HepG2 (cell line): Measurements from ENCODE around the gene SERTM2. TPM values are rescaled to one million over a fixed set of nuclear protein-coding genes. Genes with fewer than 3 reads are reported as not detected.

ENCODE experiments used
- ATAC-seq: fragments of 200-7000 bp; cut with Tn5 transposase; 3 replicates; pipeline ENCODE4 v1.9.1; 2020; ENCODE audit warnings: mild to moderate bottlenecking, moderate library complexity
- BruUV-seq: library from RNA; stranded (reverse); fragments of 400-500 nt; replicated peaks from 2 replicates; lab custom pipeline; 2021; lab: Mats Ljungman, UMichigan
- CTCF ChIA-PET: fragments of 300-600 bp; formaldehyde crosslinking; extraction: SDS; loops from one replicate; lab custom pipeline; 2021; ENCODE audit warnings: low total read pairs, inconsistent platforms, low intra/inter-chr PET ratio; lab: Yijun Ruan, JAX
- POLR2A ChIA-PET: fragments of 350-600 bp; sonication (Branson Sonifier 250); formaldehyde crosslinking; loops from one replicate; lab custom pipeline; 2020; ENCODE audit warnings: antibody characterized with exemption, inconsistent platforms; lab: Yijun Ruan, JAX
- DNase-seq: peaks from one replicate; pipeline ENCODE4 v3.0.0-alpha.2; 2015; ENCODE audit warnings: low spot score
- FAIRE-seq: peaks from 3 replicates; lab custom pipeline; 2011; peaks lifted over from hg19 to GRCh38; lab: Jason Lieb, UNC
- H2AFZ ChIP-seq: one replicate; pipeline ENCODE4 v1.6.1; 2011; ENCODE audit warnings: low read length, inconsistent platforms
- H3K27ac ChIP-seq: fragments of 300-600 bp; 3 replicates; pipeline ENCODE4 v1.8.0; 2011; ENCODE audit warnings: mixed run types, mild to moderate bottlenecking, mixed read lengths, low read length, inconsistent platforms; ENCODE audit not compliant: insufficient read depth; ENCODE audit errors: extremely low read length
- H3K27me3 ChIP-seq, 2 experiments: fragments of 200-600 bp in 1 of 2; 2 replicates in 1 of 2; 3 replicates in 1 of 2; pipeline versions ENCODE4 v1.6.0 to v1.8.0; 2011; ENCODE audit warnings: low read length in 2 of 2, mild to moderate bottlenecking in 2 of 2, moderate library complexity in 2 of 2, inconsistent platforms in 1 of 2; ENCODE audit not compliant: insufficient read depth in 2 of 2, control insufficient read depth in 1 of 2
- H3K36me3 ChIP-seq, 2 experiments: fragments of 200-600 bp in 1 of 2; replicated peaks in 1 of 2; 2 replicates in 1 of 2; 3 replicates in 1 of 2; pipeline versions ENCODE4 v1.5.1 to v1.8.0; 2011; ENCODE audit warnings: low read length in 2 of 2, inconsistent platforms in 1 of 2; ENCODE audit not compliant: insufficient read depth in 2 of 2, control insufficient read depth in 1 of 2
- H3K4me1 ChIP-seq: 2 replicates; pipeline ENCODE4 v1.5.1; 2012; ENCODE audit warnings: low read length, inconsistent platforms; ENCODE audit not compliant: insufficient read depth
- H3K4me2 ChIP-seq: 2 replicates; pipeline ENCODE4 v1.6.0; 2011; ENCODE audit warnings: low read depth, low read length, inconsistent platforms
- H3K4me3 ChIP-seq, 3 experiments: fragments of 200-600 bp in 1 of 3; sonication (generic), shearing (Covaris generic) in 1 of 3; replicated peaks in 1 of 3; 2 replicates each; pipeline ENCODE4 v1.5.1; 2011 to 2016; ENCODE audit warnings: low read length in 3 of 3, inconsistent platforms in 2 of 3, low read depth in 2 of 3, mild to moderate bottlenecking in 2 of 3, control low read depth in 1 of 3, mixed read lengths in 1 of 3; ENCODE audit not compliant: insufficient read depth in 1 of 3
- H3K79me2 ChIP-seq: one replicate; pipeline ENCODE4 v1.6.1; 2011; ENCODE audit warnings: low read length, inconsistent platforms; ENCODE audit not compliant: insufficient read depth
- H3K9ac ChIP-seq: 2 replicates; pipeline ENCODE4 v1.6.0; 2011; ENCODE audit warnings: mild to moderate bottlenecking, low read depth, low read length, inconsistent platforms; ENCODE audit not compliant: insufficient read depth
- H3K9me3 ChIP-seq: 2 replicates; pipeline ENCODE4 v1.5.1; 2012; ENCODE audit warnings: mild to moderate bottlenecking, low read length
- H4K20me1 ChIP-seq: 2 replicates; pipeline ENCODE4 v1.6.0; 2011; ENCODE audit warnings: inconsistent platforms, mild to moderate bottlenecking, low read length, moderate library complexity; ENCODE audit not compliant: insufficient read depth
- ARNT ChIP-seq: fragments of 450-650 bp; IDR thresholded peaks from 2 replicates; pipeline ENCODE4 v1.6.1; 2017
- ASH2L ChIP-seq: fragments of 300-600, 200-600 bp; sonication (generic); IDR thresholded peaks from 2 replicates; pipeline ENCODE4 v1.7.0; 2017; ENCODE audit warnings: low read depth, mild to moderate bottlenecking, moderate library complexity, mixed read lengths, low read length; ENCODE audit not compliant: insufficient read length
- DBP ChIP-seq: sonication (generic); formaldehyde crosslinking; IDR thresholded peaks from 2 replicates; pipeline ENCODE4 v1.4.0; 2020; ENCODE audit warnings: missing genetic modification reagents; ENCODE audit errors: not compliant biosample characterization
- DRAP1 ChIP-seq: IDR thresholded peaks from 2 replicates; pipeline ENCODE4 v1.6.1; 2016; ENCODE audit warnings: missing genetic modification reagents, missing compliant biosample characterization
- JUND ChIP-seq: sonication (generic); formaldehyde crosslinking; IDR thresholded peaks from 2 replicates; pipeline ENCODE4 v1.8.0; 2022; ENCODE audit warnings: mild to moderate bottlenecking, missing genetic modification reagents
- MAX ChIP-seq: IDR thresholded peaks from 2 replicates; pipeline ENCODE4 v1.6.1; 2012; ENCODE audit warnings: inconsistent platforms
- PAX8 ChIP-seq: sonication (generic); formaldehyde crosslinking; IDR thresholded peaks from 2 replicates; pipeline ENCODE4 v1.8.0; 2022; ENCODE audit warnings: mild to moderate bottlenecking, missing genetic modification reagents, borderline replicate concordance
- PPARG ChIP-seq: conservative IDR thresholded peaks from 2 replicates; pipeline ENCODE4 v1.6.1; 2016; ENCODE audit warnings: missing biosample characterization, missing genetic modification reagents
- RBM39 ChIP-seq: fragments of 200-400 bp; formaldehyde crosslinking; IDR thresholded peaks from one replicate; pipeline ENCODE4 v1.6.1; 2018; ENCODE audit warnings: antibody characterized with exemption, mild to moderate bottlenecking, low read depth, low read length; ENCODE audit not compliant: poor library complexity, severe bottlenecking
- REPIN1 ChIP-seq: sonication (generic); formaldehyde crosslinking; IDR thresholded peaks from 2 replicates; pipeline ENCODE4 v1.8.0; 2022; ENCODE audit warnings: missing genetic modification reagents, low read depth, mild to moderate bottlenecking, borderline replicate concordance
- RORA ChIP-seq: sonication (generic); formaldehyde crosslinking; IDR thresholded peaks from 2 replicates; pipeline ENCODE4 v1.5.0; 2020; ENCODE audit warnings: mild to moderate bottlenecking, missing genetic modification reagents, moderate library complexity
- USF2 ChIP-seq, 2 experiments: sonication (generic) in 1 of 2; formaldehyde crosslinking in 1 of 2; IDR thresholded peaks; 2 replicates each; pipeline versions ENCODE4 v1.5.1 to v1.6.1; 2011 to 2020; ENCODE audit warnings: borderline replicate concordance in 1 of 2, low read depth in 1 of 2, low read length in 1 of 2, mild to moderate bottlenecking in 1 of 2, missing genetic modification reagents in 1 of 2, moderate library complexity in 1 of 2
- ZBTB42 ChIP-seq: sonication (generic); formaldehyde crosslinking; IDR thresholded peaks from 2 replicates; pipeline ENCODE4 v1.5.0; 2020; ENCODE audit warnings: mild to moderate bottlenecking, missing genetic modification reagents
- ZFP36 ChIP-seq: fragments of 150-350 bp; IDR thresholded peaks from 2 replicates; pipeline ENCODE4 v1.6.1; 2018; ENCODE audit warnings: borderline replicate concordance, low read length, low read depth; ENCODE audit not compliant: partially characterized antibody
- ZNF550 ChIP-seq: sonication (generic); formaldehyde crosslinking; IDR thresholded peaks from 2 replicates; pipeline ENCODE4 v1.4.0; 2020; ENCODE audit warnings: mild to moderate bottlenecking, missing genetic modification reagents, borderline replicate concordance
- ZNF775 ChIP-seq: sonication (generic); formaldehyde crosslinking; IDR thresholded peaks from 2 replicates; pipeline ENCODE4 v1.4.0; 2020; ENCODE audit warnings: missing genetic modification reagents, mild to moderate bottlenecking, moderate library complexity, borderline replicate concordance
- WGBS: methylation state at CpG from one replicate; pipeline ENCODE4 v1.1.6; 2017; ENCODE audit warnings: low lambda C conversion rate; 5-methylcytosine and 5-hydroxymethylcytosine counted together
- in situ Hi-C: cut with HindIII; loops from 2 replicates; pipeline ENCODE4 v1.10.0; 2017; ENCODE audit warnings: low pct_unique_long_range_greater_than_20kb; ENCODE audit not compliant: extremely low pct_ligation_motif_present
- intact Hi-C: fragments of 100-400 bp; cut with micrococcal nuclease; formaldehyde crosslinking; loops from one replicate; pipeline ENCODE4 v1.10.0; 2022; ENCODE audit not compliant: unreplicated experiment
- polyA plus RNA-seq, 8 experiments: library from polyadenylated mRNA; depleted of rRNA in 3 of 8; stranded (reverse) in 7 of 8; unstranded in 1 of 8; fragments of >200 nt; fragmentation: Illumina TruSeq in 4 of 8; extraction: Trizol in 4 of 8; gene quantifications; 2 replicates each; pipeline versions ENCODE4 v1.2.1 to v1.2.3, GENCODE V29; 2011 to 2016; ENCODE audit warnings: low read depth in 4 of 8, missing spikeins in 1 of 8, mixed read lengths in 1 of 8; ENCODE audit not compliant: insufficient read depth in 1 of 8
- total RNA-seq, 5 experiments: library from RNA; depleted of rRNA; stranded (reverse); fragments of >200 nt; fragmentation: Illumina TruSeq; extraction: Trizol; gene quantifications; 2 replicates each; pipeline ENCODE4 v1.2.3, GENCODE V29; 2016; ENCODE audit warnings: low read depth in 1 of 5
- TF ChIP-seq, protein P1 (sequence below): sonication (generic); formaldehyde crosslinking; IDR thresholded peaks from 2 replicates; pipeline ENCODE4 v1.4.0; 2020; ENCODE audit warnings: missing genetic modification reagents

The SERTM2 gene
- total and polyA plus RNA-seq, 2 of the 13 experiments (the other 11 are each of a cell fraction or from before 2014, with no cell fraction given), result not detected

- TF ChIP-seq ZNF550 (no peak), DBP (CRISPR knock-in tag) (no peak), DRAP1 (CRISPR knock-in tag) (no peak), RBM39 (no peak), JUND (CRISPR knock-in tag) (no peak)
- TF ChIP-seq, all 625 proteins: peak for 0
Observed at GRCh38 chrX:111515298-111515697, 3.9 kb downstream of the SERTM2 start (continued).

DNA sequence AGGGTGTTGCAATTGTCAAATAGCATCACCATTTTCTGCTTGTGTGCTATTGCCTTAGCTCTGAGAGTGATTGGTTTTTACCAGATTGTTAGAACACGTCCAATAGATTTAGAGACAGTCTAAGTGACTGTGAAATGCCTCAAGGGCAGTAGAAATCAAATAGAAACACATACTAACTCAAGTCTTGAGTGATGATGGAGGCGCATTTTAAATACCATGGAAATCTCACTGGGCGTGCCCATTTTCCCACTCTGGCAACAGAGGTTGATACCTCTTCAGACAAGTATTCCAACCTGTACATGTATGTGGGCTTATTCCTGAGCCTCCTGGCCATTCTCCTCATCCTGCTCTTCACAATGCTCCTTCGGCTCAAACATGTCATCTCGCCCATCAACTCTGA lies 7.2 kb downstream of the SERTM2 start:
- H3K36me3 ChIP-seq, result no peaks in the 10 kb centered on the region
- ATAC-seq, result no peak
- no TSS peak for BruUV-seq
- no peak for DNase-seq
- FAIRE-seq, result no peak
- no peaks in the 10 kb centered on the region for H3K4me1 ChIP-seq
- H3K79me2 ChIP-seq, result no peaks in the 10 kb centered on the region
- in situ Hi-C loops (no loop called here), intact Hi-C loops (no loop called here)
- H3K27me3 ChIP-seq, result no peaks in the 10 kb centered on the region
- no peaks in the 10 kb centered on the region for H4K20me1 ChIP-seq
- ChIA-PET CTCF (no interaction called here), POLR2A (no interaction called here)
- no peaks in the 10 kb centered on the region for H3K9me3 ChIP-seq
- no peak overlapping the region for H3K4me3 ChIP-seq
- 29% methylated on average over 5 of the region's 5 CpGs for WGBS
- TF ChIP-seq REPIN1 (CRISPR knock-in tag) (no peak), DBP (CRISPR knock-in tag) (no peak), PPARG (CRISPR knock-in tag) (no peak), RORA (CRISPR knock-in tag) (no peak), ARNT (no peak), ZBTB42 (CRISPR knock-in tag) (no peak), PAX8 (CRISPR knock-in tag) (no peak), ASH2L (no peak), MAX (no peak), ZFP36 (no peak), USF2 (IDR thresholded peaks at IDR 0.05; ENCODE audit: low read depth, low read length) (no peak), USF2 (CRISPR knock-in tag; IDR thresholded peaks at IDR 0.05; ENCODE audit: borderline replicate concordance) (no peak), ZNF775 (CRISPR knock-in tag) (no peak)
- TF ChIP-seq, protein P1, sequence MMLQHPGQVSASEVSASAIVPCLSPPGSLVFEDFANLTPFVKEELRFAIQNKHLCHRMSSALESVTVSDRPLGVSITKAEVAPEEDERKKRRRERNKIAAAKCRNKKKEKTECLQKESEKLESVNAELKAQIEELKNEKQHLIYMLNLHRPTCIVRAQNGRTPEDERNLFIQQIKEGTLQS (CRISPR knock-in tag), result no peak
- TF ChIP-seq, all 625 proteins: peak for 0
- Histone ChIP-seq H2AFZ (no peak overlapping the region), H3K27ac (no peak overlapping the region), H3K9ac (no peak overlapping the region), H3K4me2 (no peak overlapping the region)
